ENCODE measurements around the gene KRTAP5-6. TPM values are rescaled to one million over a fixed set of nuclear protein-coding genes. Genes with fewer than 3 reads are reported as not detected.

Gene KRTAP5-6, protein sequence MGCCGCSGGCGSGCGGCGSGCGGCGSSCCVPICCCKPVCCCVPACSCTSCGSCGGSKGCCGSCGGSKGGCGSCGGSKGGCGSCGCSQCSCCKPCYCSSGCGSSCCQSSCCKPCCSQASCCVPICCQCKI
- not detected for total RNA-seq

DNA sequence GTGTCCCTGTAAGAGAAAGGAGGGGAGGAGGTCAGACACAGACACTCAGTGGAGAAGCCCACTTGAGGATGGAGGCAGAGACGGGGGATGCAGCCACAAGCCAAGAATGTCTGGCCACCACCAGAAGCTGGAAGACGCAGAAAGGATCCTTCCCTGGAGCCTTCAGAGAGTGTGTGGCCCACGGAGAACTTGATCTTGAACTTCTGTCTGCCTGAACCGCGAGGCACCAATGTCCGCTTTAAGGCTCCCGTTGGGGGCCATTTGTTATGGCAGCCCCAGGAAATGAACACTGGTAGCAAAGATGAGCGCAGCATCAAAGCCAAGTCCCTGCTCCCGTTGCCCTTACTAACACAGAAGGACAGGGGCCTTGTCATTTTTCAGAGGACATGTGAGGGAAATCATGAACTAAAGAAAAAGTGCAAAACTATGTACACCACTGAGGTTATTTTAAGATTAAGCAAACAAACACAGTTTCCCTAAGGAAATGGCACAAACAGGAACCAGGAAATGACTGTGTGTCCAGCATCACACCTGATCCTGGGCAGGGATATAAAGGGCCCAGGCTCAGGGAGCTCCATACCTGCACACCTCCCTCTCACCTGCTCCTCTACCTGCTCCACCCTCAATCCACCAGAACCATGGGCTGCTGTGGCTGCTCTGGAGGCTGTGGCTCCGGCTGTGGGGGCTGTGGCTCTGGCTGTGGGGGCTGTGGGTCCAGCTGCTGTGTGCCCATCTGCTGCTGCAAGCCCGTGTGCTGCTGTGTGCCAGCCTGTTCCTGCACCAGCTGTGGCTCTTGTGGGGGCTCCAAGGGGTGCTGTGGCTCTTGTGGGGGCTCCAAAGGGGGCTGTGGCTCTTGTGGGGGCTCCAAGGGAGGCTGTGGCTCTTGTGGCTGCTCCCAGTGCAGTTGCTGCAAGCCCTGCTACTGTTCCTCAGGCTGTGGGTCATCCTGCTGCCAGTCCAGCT lies at the start of gene KRTAP5-6:
Gene KRTAP5-6 (plus strand): TSS at position 588 of the 963 bp plus-strand sequence. CDS start 51 bp downstream, at position 639.
- no peak for ATAC-seq

DNA sequence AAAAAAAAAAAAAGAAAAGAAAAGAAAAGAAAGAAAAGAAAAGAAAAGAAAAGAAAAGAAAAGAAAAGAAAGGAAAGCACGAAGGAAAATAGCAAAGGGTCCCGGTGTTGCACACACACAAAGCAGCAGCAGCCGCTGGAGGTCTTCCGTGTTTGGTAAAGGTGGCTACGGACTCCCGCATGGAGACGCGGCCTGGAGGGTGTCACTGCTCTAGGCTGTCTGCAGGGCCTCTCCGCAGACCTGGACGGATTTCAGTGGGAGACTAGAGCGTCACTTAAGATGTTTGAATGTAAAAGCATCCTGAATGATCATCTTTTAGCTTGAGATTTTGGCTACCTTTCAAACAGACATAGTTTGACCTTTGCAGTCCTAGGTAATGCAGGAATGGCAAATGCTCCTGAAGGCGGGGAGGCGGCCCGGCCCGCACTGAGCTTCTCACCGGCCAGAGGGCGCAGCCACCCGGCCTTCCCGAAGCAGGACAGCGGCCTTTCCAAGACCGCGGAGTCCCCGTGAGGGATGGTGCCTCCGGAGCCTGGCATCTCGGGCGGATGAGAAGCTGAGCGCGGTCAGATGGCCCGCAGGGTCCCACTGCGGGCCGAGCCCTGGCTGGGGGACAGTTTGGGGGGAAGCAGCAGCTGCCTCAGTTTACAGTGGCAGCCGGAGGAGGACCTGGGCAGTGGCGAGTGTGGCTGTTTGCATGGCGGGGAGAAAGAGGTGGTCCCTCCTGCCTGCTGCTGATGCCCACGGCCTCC lies 48.9 kb upstream of the KRTAP5-6 start:
- ATAC-seq, result no peak

DNA sequence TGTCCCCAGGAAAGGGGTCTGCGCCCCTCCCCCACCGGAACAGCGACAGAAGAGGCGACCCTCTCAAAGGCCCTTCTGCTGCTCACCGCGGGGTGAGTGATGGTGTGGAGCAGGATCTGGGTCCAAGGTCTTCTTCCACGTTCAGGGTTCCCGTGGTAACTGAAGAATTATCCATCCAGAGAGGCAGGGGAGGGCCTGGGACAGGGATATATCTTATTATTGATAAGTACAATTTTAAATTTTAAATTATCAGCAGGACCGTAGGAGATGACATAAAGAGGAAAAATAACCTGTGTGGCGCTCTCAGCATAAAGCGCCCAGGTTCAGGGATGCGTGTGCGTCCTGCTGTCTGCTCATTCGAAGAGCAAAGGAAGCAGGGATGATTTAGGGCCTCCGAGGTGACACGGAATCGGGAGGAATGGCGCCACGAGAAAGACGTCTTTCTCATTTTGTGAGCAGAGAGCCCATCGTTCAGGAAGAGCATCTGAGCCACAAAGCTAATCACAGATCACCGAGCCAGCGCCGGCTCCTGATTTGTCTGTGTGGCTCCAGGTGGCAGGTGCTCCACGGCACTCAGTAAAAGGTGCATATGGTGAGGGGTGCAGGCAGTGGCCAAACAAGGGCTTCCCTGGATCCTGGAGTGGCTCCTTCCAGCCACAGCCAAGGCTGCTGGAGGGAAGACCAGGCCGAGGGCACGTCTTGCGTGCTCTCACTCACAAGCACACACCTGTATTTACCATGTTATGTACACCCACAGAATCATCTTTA lies 48.2 kb upstream of the KRTAP5-6 start:
- ATAC-seq, result no peak

DNA sequence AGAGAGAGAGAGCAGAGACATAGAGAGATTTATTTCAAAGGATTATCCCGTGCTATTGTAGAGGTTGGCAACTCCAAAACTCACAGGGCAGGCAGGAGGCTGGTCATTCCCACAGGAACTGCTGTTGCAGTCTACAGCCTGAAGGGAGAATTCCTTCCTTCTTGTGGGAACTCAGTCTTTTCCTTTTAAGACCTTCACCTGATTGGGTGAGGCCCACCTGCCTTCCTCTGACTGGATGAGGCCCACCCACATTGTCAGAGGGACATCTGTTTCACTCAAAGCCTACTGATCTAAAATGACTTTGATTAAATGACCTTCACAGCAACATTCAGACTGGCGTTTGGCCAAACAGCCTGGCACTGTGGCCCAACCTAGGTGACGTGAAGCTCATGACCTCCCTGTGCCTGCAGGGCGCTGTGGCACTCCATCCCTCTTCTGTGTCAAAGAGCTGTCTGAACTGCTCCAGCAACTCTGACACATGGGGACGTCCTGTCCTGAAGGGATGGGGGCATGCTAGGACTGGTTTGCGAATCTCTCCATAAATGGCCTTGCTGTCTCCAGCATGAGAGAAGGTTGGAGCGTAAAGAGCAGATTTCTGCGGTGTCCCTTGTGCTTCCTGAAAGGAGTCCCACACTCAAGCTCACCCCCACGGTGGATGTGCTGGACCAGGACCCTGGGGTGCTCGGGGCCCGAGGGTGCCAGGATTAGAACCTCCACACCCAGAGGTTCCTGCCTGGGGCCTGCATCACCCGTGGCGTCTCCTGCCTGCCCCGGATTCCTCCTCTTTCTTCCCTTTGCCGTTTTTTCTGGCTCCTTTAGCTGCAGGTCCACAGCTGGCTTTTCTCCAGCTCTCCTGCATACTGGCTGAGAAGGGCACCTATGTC lies 46.7 kb upstream of the KRTAP5-6 start:
- ATAC-seq, result peak; percentile 77

DNA sequence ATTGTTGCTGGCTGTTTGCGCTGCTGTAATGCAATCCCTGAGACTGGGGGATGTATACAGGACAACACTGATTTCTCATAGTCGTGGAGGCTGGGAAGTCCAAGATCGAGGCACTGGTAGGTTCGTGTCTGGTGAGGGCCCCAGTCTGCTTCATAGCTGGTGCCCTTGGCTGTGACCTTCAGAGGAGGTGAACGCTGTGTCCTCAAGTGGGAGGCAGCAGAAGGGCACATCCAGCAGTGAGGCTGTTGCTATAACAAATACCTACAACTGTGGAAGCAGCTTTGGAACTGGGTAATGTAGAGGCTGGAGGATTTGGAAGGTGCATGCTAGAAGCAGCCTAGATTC lies 46.1 kb upstream of the KRTAP5-6 start:
- ATAC-seq, result no peak

DNA sequence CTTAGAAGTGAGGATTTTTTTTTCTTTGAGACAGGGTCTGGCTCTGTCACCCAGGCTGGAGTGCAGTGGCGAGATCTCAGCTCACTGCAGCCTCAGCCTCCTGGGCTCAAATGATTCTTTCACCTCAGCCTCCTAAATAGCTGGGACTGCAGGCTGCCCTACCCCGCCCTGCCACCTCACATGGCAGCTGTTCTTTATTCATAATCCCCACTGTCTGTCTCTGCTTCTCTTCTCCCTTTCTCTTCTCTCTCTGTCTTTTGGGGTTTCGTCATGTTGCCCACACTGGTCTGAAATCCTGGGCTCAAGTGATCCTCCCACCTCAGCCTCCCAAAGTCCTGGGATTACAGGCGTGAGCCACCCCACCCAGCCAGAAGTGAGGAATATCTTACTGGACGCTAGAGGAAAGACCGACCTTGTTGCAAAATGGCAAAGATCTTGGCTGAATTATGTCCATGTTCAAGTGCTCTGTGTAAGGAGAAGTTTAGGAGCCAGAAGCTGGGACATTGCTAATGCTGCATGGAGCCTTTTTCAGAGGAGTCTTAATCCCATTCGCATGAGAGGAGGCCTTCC lies 45.5 kb upstream of the KRTAP5-6 start:
- no peak for ATAC-seq

DNA sequence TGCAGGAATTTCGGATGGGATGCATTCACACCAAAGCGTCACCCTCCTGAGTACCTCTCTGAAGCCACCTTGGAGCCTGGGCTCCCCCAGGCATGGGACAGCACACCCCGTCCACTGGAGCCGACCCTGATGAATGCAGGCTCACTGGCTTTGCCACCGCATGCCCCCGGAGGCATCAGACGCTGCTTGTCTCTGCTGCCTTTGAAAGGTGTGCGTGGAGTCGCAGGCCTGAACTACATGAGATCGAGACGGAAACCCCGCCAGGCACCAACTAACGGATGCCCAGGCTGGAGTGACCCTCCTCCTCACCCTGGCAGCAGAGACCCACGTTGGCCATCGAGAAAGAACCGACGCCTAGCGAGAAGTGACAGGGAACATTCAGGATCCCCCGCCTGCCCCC lies 45.0 kb upstream of the KRTAP5-6 start:
- no peak for ATAC-seq

DNA sequence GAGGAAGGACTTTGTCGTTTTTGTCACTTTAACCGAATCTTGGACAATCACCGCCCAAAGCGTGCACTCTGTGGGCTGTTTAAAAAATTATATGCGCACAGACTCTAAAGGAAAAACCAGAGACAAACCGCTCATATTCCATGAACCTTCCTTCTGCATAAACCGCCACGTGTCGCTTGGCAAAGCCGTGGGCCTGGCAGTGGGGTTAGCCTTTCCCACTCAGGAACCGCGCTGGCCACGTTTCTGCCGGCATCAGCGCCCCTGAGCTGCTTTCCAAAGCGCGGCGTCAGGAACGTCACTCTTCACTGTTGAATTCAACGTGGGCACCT lies 44.6 kb upstream of the KRTAP5-6 start:
- ATAC-seq, result no peak

DNA sequence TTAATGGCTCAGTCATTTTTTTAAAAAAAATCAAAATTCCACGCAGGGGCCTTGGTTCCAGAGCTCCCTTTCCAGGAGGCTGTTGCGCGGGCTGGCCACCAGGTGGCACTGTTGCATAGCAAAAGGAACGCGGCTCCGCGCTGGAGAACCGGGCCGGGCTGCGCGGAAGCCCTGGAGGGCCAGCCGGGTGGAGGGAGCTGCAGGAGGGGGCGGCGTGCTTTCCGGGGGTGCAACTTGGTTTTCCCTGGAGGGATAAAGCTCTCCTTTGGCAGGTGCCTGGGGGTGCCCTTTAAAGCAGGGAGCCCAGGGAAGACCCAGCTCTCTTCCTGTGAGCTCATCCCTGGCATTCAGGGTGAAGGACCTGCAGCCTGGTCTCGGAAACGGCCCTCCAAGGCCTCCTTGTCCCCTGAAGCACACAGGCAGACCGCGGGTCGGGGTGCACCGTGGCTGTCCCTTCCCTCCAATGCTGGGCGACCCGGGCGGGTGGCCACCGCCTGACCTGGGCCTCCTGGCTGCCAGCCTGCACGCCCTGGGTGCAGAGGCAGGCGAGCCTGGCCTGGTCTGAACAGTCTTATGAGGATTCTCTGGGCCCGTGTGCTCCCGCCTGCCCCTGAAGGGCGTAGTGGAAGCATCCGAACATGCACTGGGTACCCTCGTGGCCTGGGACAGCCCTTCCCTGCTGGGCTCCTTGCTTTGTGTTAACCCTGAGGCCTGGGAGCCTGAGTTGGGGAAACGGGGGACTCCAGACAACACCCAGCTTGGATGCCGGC lies 44.0 kb upstream of the KRTAP5-6 start:
- peak; percentile 72 for ATAC-seq

DNA sequence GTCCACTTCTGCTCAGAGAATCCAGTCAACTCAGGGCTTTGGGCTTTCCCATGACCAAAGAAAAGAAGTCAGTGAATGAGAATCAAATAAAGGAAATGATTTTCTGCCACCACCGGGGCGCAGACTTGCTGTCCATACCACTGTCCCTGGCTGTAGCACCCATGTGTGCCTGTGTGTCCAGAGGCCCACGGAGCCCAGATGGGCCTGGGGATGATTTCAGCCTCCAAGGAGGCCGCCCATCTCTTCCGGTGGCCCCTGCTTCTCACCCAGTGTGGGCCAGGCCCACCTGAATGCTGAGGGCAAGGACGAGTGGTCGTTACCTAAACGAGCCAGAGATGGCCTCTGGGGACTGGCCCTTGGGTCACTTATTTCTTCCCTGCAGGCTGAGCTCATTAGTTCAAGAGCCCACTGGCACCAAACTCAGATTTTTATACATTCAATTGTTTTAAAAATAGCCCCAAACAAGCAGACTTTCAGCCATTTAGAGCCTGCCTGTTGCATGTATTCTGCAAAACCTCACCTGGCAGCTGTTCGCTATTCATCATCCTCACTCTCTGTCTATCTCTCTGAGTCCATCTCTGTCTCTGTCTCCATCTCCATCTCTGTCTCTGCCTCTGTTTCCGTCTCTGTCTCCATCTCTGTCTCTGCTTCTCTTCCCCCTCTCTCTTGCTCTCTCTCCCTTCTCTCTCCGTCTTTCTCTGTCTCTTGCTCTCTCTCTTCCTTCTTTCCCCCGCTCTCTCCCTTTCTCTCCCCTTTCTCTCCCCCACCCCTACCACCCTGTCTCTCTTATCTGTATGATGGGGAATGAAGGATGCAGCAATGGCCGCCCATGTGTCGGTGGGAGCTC lies 43.2 kb upstream of the KRTAP5-6 start:
- ATAC-seq, result no peak

DNA sequence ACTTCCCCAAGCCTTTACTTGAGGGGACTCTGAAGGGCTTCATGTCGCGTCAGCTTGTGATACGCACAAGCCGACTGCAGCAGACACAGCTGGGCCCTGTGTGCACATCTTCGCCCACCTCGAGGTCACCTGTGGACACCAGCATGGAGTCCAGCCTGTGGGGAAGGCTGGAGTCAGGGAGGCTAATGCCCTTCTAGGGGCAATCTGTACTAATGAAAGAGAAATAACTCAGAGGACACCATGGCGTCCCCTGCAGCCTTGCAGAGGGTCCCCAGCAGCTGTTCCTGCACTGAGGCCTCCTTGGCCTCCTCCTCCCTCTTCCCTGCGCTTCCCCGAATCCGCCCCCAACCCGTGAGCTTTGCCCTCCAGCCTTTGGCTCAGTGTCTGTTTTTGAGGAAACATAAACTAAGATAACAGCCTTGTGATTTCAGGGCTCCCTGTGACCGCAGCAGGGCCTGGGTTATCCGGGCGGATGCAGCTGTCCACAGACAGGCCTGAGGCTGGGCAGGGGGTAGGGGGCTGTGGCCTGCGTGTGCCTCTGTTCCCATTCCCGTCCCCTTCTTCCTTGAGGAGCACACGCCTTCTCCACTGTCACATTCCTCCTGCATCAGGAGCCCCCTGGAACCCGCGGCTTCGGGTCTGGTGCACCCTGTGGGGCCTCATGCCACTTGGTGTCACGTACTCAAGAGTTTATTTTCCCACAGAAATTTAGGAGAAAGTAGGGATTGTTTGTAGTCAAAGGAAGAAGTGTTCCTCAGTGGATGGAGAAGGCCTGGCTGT lies 42.4 kb upstream of the KRTAP5-6 start:
- no peak for ATAC-seq

DNA sequence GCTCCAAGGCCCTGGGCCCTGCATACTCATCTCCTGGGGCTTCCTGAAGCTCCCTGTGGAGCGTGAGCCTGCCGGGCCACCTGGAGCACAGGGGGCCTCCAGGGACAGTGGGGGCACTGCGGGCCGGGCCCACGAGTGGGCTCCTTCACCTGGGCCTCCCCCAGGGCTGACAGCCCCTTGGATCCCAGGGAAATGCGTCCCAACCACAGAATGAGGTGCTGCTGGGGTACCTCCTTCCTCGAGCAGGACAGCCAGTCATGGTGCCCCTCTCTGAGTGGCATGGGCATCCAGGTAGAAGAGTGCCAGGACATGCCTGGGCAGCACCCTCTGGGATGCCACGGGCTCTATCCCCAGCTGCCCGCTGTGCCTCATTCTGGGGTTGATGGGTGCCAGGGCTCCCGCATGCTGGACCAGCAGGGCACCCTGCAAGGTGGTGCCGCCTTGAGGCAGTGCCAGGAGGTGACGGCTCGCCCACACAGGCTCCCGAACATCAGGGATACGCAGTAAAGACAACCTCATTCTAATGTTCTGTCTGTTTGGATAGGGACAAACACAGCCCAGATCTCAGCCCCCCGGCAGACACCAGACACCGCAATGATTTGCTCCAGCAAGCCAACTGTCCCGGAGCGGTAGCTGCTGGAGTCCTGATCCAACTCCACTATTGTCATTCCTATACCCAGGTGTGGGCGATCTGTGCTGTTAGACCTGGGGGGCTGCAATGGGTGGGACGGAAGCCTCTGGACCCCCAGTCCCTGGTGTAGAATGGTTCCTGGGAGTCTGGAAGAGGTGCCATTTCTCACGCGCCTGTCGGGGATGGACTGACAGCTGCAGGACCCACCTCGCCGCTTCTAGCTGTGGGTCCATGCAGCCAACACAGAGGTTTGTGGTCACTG lies 41.6 kb upstream of the KRTAP5-6 start:
- ATAC-seq, result peak; percentile 21

DNA sequence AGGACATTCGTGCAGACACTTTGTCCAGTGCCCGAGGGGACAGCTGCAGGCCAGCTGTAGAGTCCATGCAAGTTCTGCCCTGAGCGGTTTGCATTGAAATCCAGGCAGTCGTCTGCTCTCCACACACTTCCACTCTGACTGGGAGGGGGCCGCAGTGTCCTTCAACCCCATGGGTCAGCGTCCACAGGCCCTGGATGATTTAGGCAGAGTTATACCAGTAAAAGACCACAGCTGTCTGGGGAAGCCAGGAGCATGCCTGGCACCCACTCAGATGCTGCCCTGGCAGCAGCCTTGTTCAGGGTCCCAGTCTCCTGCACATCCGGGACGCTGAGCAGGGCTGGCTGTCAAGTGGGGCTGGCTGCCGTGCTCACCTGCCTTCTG lies 40.9 kb upstream of the KRTAP5-6 start:
- ATAC-seq, result no peak

DNA sequence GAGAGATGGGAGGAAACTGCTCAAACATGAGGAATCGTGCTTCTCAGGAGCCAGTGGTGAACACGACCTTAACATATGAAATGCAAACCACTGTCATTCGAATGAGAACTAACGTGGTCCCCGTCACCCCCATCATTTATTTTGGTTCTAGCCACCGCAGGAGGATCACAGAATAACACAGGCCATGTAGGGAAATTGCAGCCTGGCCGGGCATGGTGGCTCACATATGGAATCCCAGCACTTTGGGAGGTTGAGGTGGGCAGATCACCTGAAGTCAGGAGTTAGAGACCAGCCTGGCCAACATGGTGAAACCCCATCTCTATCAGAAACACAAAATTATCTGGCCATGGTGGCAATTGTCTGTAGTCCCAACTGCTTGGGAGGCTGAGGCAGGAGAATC lies 40.3 kb upstream of the KRTAP5-6 start:
- no peak for ATAC-seq

DNA sequence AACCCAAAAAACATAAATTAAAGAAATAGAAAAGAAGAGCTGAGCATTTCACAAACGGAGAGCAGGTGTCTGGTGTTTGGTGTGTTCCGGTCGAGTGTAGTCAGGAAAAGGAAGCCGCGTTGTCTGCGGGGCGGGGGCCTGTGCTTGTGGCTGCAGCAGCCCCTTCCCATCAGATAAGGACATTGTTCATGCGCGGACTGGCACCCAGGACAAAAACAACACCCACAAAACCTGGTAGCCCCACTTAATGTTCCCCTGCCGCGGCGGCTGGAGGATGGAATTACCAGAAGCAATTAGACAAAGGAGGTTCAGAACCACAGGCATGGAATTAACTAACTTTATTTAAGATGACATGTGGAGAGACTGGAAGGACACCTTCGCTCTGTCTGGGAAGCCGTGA lies 37.5 kb upstream of the KRTAP5-6 start:
- ATAC-seq, result no peak

DNA sequence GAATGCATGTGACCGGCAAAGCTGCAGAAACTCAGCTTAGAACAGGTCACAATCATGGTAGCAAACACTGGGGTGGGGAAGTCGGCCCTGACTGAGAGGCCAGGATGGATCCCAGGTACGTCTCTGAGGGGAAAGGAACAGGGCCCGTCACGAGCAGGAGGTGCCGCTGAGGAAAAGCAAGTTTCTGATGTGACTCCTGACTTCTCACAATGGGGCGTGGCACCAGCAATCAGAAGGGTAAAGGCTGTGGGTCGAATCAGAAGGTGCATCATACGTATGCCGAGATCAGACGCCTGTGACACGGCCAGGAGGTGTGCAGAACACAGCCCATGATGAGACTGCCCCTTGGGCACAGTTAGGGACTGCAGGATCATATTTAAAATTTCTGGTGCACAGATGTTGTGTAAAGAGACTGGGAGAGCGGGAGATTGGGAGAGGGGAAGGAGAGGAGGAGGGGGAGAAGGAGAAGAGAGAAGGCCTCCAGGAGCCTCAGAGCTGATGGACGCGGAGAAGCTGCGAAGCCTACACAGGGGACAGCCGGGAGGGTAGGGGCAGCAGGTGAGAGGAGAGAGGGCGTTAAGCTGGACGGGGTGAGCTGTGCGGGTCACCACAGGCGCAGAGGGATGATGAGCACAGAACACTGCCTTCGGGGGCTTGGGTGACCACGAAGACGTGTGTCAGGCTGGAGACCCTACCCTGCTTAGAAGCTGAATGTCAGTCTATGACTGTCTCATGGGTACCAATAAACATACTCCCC lies 36.7 kb upstream of the KRTAP5-6 start:
- ATAC-seq, result no peak
